Thyroid gland (tissue), 4 donors: ENCODE results near the gene TBC1D22A. TPM values are rescaled to one million over a fixed set of nuclear protein-coding genes. Genes with fewer than 3 reads are reported as not detected.

Experiments used
- DNase-seq, 2 donors: peaks; one replicate each; pipeline ENCODE4 v3.0.0-alpha.2; 2019
- H3K27ac ChIP-seq, 3 donors: fragments of 200-600 bp; sonication (generic); 1 replicate in 2 of 3; 2 replicates in 1 of 3; pipeline ENCODE4 v1.5.1; 2016 to 2019; ENCODE audit warnings: mild to moderate bottlenecking in 1 of 3, moderate library complexity in 1 of 3
- H3K27me3 ChIP-seq: fragments of 200-600 bp; sonication (generic); one replicate; pipeline ENCODE4 v1.5.1; 2019
- H3K36me3 ChIP-seq, 2 donors: fragments of 200-600 bp; sonication (generic); one replicate each; pipeline ENCODE4 v1.5.1; 2016 to 2019
- H3K4me1 ChIP-seq, 2 donors: fragments of 200-600 bp; sonication (generic); one replicate each; pipeline ENCODE4 v1.5.1; 2017 to 2019
- H3K4me3 ChIP-seq, 3 donors: fragments of 200-600 bp; sonication (generic); replicated peaks in 1 of 3; 1 replicate in 2 of 3; 2 replicates in 1 of 3; pipeline ENCODE4 v1.5.1; 2016; ENCODE audit warnings: mild to moderate bottlenecking in 1 of 3
- H3K9me3 ChIP-seq: fragments of 200-600 bp; sonication (generic); one replicate; pipeline ENCODE4 v1.5.1; 2017
- POLR2A ChIP-seq, 2 donors: fragments of 450-650 bp; IDR thresholded peaks; one replicate each; pipeline ENCODE4 v1.6.1; 2017; ENCODE audit warnings: antibody characterized with exemption in 2 of 2, mild to moderate bottlenecking in 2 of 2, moderate library complexity in 1 of 2
- WGBS, 2 donors: methylation state at CpG; one replicate each; pipeline ENCODE4 v1.1.5; 2017; 5-methylcytosine and 5-hydroxymethylcytosine counted together
- intact Hi-C: fragments of 100-400 bp; cut with DNase I; formaldehyde crosslinking; loops from one replicate; pipeline ENCODE4 v1.15.1; 2023
- total RNA-seq, 4 donors: library from RNA; depleted of rRNA; stranded (reverse); fragments of >200 nt; gene quantifications; one replicate each; pipeline ENCODE4 v1.2.3, GENCODE V29; 2016
- TF ChIP-seq, protein P1 (sequence below), 6 experiments: fragments of 200-600 bp in 3 of 6; fragments of 450-650 bp in 3 of 6; sonication (generic) in 3 of 6; IDR thresholded peaks; one replicate each; pipeline ENCODE4 v1.5.1; 2016 to 2019; ENCODE audit warnings: antibody characterized with exemption in 6 of 6, mild to moderate bottlenecking in 2 of 6, inconsistent platforms in 1 of 6, moderate library complexity in 1 of 6

Gene TBC1D22A
- total RNA-seq, 4 donors from 2014 or later: 26.7 to 34.6 (median 33.2) TPM

GRCh38 chr22:47080100-47080499 is 317.6 kb downstream of the TBC1D22A start:
- H3K4me3 ChIP-seq: no peak overlapping the region
- no peak for DNase-seq
- H3K9me3 ChIP-seq: no peaks in the 10 kb centered on the region
- no peak for TF ChIP-seq POLR2A (IDR thresholded peaks at IDR 0.05)
- TF ChIP-seq, protein P1, sequence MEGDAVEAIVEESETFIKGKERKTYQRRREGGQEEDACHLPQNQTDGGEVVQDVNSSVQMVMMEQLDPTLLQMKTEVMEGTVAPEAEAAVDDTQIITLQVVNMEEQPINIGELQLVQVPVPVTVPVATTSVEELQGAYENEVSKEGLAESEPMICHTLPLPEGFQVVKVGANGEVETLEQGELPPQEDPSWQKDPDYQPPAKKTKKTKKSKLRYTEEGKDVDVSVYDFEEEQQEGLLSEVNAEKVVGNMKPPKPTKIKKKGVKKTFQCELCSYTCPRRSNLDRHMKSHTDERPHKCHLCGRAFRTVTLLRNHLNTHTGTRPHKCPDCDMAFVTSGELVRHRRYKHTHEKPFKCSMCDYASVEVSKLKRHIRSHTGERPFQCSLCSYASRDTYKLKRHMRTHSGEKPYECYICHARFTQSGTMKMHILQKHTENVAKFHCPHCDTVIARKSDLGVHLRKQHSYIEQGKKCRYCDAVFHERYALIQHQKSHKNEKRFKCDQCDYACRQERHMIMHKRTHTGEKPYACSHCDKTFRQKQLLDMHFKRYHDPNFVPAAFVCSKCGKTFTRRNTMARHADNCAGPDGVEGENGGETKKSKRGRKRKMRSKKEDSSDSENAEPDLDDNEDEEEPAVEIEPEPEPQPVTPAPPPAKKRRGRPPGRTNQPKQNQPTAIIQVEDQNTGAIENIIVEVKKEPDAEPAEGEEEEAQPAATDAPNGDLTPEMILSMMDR (IDR thresholded peaks at IDR 0.05): no peak
- 79 to 83% methylated on average over 3 of the region's 3 CpGs for WGBS, 2 donors
- intact Hi-C loops: no loop called here
- H3K27me3 ChIP-seq: no peaks in the 10 kb centered on the region
- no peak overlapping the region for H3K27ac ChIP-seq
- no peaks in the 10 kb centered on the region for H3K36me3 ChIP-seq
- no peaks in the 10 kb centered on the region for H3K4me1 ChIP-seq

GRCh38 chr22:47082505-47082904 is 320.1 kb downstream of the TBC1D22A start:
- no peak overlapping the region for H3K27ac ChIP-seq
- H3K36me3 ChIP-seq: no peaks in the 10 kb centered on the region
- H3K27me3 ChIP-seq: no peaks in the 10 kb centered on the region
- no peak for TF ChIP-seq POLR2A (IDR thresholded peaks at IDR 0.05)
- TF ChIP-seq, protein P1 (IDR thresholded peaks at IDR 0.05): no peak
- intact Hi-C loops: no loop called here
- H3K4me1 ChIP-seq: no peaks in the 10 kb centered on the region
- WGBS, 2 donors: 79 to 94% methylated on average over 1 of the region's 1 CpG
- H3K9me3 ChIP-seq: no peaks in the 10 kb centered on the region
- no peak overlapping the region for H3K4me3 ChIP-seq
- DNase-seq: no peak

- TF ChIP-seq, protein P1 (IDR thresholded peaks at IDR 0.05): no peak
- no peak for TF ChIP-seq POLR2A (IDR thresholded peaks at IDR 0.05)
- Histone ChIP-seq H3K27ac (no peak overlapping the region), H3K4me1 (no peaks in the 10 kb centered on the region), H3K9me3 (no peaks in the 10 kb centered on the region), H3K4me3 (no peak overlapping the region), H3K36me3 (no peaks in the 10 kb centered on the region), H3K27me3 (no peaks in the 10 kb centered on the region)
- DNase-seq: no peak
- intact Hi-C loops: no loop called here
- 93 to 94% methylated on average over 14 of the region's 14 CpGs for WGBS, 2 donors
Measured at GRCh38 chr22:47083379-47083986, 321.0 kb downstream of the TBC1D22A start.

- H3K27ac ChIP-seq: no peak overlapping the region
- H3K4me3 ChIP-seq: no peak overlapping the region
- 57 to 62% methylated on average over 11 to 12 of the region's 12 CpGs for WGBS, 2 donors
- H3K4me1 ChIP-seq: no peaks in the 10 kb centered on the region
- no peaks in the 10 kb centered on the region for H3K9me3 ChIP-seq
- H3K27me3 ChIP-seq: no peaks in the 10 kb centered on the region
- no peak for TF ChIP-seq POLR2A (IDR thresholded peaks at IDR 0.05)
- TF ChIP-seq, protein P1 (IDR thresholded peaks at IDR 0.05): no peak
- peak; percentile 13 to 18 for DNase-seq
- intact Hi-C loops: no loop called here
- H3K36me3 ChIP-seq: no peaks in the 10 kb centered on the region
Measured at GRCh38 chr22:47084226-47084625, 321.8 kb downstream of the TBC1D22A start.

GRCh38 chr22:47086596-47087248 is 324.3 kb downstream of the TBC1D22A start:
- Histone ChIP-seq H3K36me3 (no peaks in the 10 kb centered on the region), H3K27ac (no peak overlapping the region), H3K9me3 (no peaks in the 10 kb centered on the region), H3K4me1 (peaks cover 15 to 17% of the 10 kb centered on the region in 2 donors), H3K4me3 (no peak overlapping the region), H3K27me3 (no peaks in the 10 kb centered on the region)
- WGBS, 2 donors: 93 to 95% methylated on average over 17 of the region's 17 CpGs
- TF ChIP-seq, protein P1 (IDR thresholded peaks at IDR 0.05): no peak
- TF ChIP-seq POLR2A (IDR thresholded peaks at IDR 0.05): no peak
- intact Hi-C loops: no loop called here
- no peak for DNase-seq
